ENCODE measurements around the gene FAM120B. TPM values are rescaled to one million over a fixed set of nuclear protein-coding genes. Genes with fewer than 3 reads are reported as not detected.

Gene FAM120B
- total RNA-seq, 1 experiment from 2014 or later = 25.2 TPM

- Histone ChIP-seq H3K36me3 (ENCODE audit: control insufficient read depth in 1 of 2, insufficient read depth in 2 of 2, low read length in 2 of 2) (peaks cover 0 to 6% of the 10 kb centered on the region in 2 experiments; a peak in 1 of 4 replicates), H3K9me3 (ENCODE audit: control insufficient read depth in 1 of 2, insufficient read depth in 1 of 2, low read depth in 1 of 2, low read length in 2 of 2) (no peaks in the 10 kb centered on the region), H3K27ac (ENCODE audit: low read depth, low read length) (no peak overlapping the region), H3K4me1 (ENCODE audit: control insufficient read depth in 1 of 2, insufficient read depth in 2 of 2, low read length in 2 of 2) (no peaks in the 10 kb centered on the region), H4K20me1 (ENCODE audit: insufficient read depth) (no peaks in the 10 kb centered on the region), H3K79me2 (ENCODE audit: insufficient read depth, low read length) (no peaks in the 10 kb centered on the region), H3K4me2 (ENCODE audit: low read length) (no peak overlapping the region), H3K9ac (ENCODE audit: low read length) (no peak overlapping the region), H3K9me2 (ENCODE audit: insufficient read depth) (no peaks in the 10 kb centered on the region), H2AFZ (ENCODE audit: low read depth, low read length, poor library complexity, severe bottlenecking) (no peak overlapping the region), H3K4me3 (replicated peaks in 1 of 2; ENCODE audit: low read depth in 1 of 2, low read length in 2 of 2) (no peak overlapping the region), H3K27me3 (ENCODE audit: insufficient read depth, low read length) (no peaks in the 10 kb centered on the region)
- ChIA-PET CTCF (no interaction called here), RAD21 (ENCODE audit: low non-redundant PET in 1 of 2, low total read pairs in 2 of 2, uncharacterized antibody in 2 of 2, unreplicated experiment in 2 of 2) (no interaction called here), POLR2A (no interaction called here)
- ATAC-seq (no peak), DNase-seq (ENCODE audit: low read depth, low spot score) (no peak)
- intact Hi-C loops (cut with micrococcal nuclease) = no loop called here
- TF ChIP-seq TCF7L2 (IDR thresholded peaks at IDR 0.05; ENCODE audit: borderline replicate concordance, extremely low read depth, insufficient read depth, insufficient read length) = no peak
- no peak for TF ChIP-seq CEBPB (IDR thresholded peaks at IDR 0.05; ENCODE audit: low read depth)
- TF ChIP-seq RAD21 (IDR thresholded peaks at IDR 0.05; ENCODE audit: low read depth) = no peak
- TF ChIP-seq EGR1 (IDR thresholded peaks at IDR 0.05; ENCODE audit: low read depth) = no peak
- no peak for TF ChIP-seq EZH2phosphoT487 (IDR thresholded peaks at IDR 0.05; ENCODE audit: borderline replicate concordance)
- TF ChIP-seq FOSL1 (IDR thresholded peaks at IDR 0.05; ENCODE audit: low read depth) = no peak
- no peak for TF ChIP-seq CTCF (IDR thresholded peaks at IDR 0.05 in 2 of 3, conservative IDR thresholded peaks at IDR 0.05 in 1 of 3; ENCODE audit: borderline replicate concordance in 1 of 3, insufficient read depth in 1 of 3, low read depth in 2 of 3, low read length in 2 of 3)
- no peak for TF ChIP-seq ZFX (IDR thresholded peaks at IDR 0.05)
- no peak for TF ChIP-seq EZH2 (IDR thresholded peaks at IDR 0.05)
- TF ChIP-seq ZNF274 (IDR thresholded peaks at IDR 0.05; ENCODE audit: low read depth, low read length) = no peak
- no peak for TF ChIP-seq YY1 (IDR thresholded peaks at IDR 0.05; ENCODE audit: extremely low read depth, insufficient replicate concordance, low read depth, low read length)
- TF ChIP-seq POLR2A (IDR thresholded peaks at IDR 0.05; ENCODE audit: borderline replicate concordance, extremely low read depth, insufficient read depth, insufficient read length) = no peak
- no TSS peak for BruUV-seq (replicated peaks)
These were observed 78.9 kb downstream of the FAM120B start for GRCh38 chr6:170385506-170385905.

Data from HCT116 (cell line).